HG02885 (cell line): ENCODE measurements around the gene WNT4.

ENCODE experiments used
- ATAC-seq: cut with Tn5 transposase; IDR thresholded peaks from one replicate; pipeline ENCODE4 v1.9.1; 2021; ENCODE audit warnings: mild to moderate bottlenecking; ENCODE audit not compliant: unreplicated experiment, poor library complexity

Gene WNT4

DNA sequence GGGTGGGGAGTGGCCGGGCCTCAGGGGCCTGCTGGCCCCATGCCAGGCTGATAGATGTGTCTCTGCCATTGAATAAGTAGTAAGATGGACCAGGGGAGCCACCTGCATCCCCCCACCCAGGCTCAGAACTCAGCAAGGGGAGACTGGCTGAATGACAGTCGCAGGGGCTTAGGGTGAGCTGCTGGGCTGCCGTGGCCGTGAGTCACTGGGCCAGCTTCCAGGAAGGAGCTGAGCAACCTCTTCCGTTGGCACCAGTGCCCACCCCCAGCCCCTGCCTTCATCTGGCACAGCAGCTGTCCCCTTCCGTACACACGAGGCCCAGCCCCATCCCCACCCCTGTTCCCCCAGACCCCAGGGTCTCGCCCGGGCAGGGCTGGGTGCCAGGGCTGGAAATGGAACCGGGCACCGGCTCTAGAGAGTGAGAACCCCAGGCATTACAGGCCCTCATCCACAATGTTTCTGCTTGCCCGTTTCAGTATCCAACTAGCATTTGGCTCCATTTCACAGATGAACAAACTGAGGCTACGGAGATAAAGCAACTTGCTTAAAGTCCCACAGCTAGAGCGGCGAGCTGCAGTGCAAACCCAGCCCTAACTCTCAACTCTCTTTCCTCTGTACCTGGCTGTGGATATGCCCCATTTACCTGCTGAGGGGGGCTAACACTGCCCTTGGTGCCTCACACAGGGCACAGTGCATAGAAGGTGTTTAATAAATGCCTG lies 10.2 kb downstream of the WNT4 start:
- no peak for ATAC-seq

- no peak for ATAC-seq
Measured at GRCh38 chr1:22131875-22132486, 10.9 kb downstream of the WNT4 start.

GRCh38 chr1:22131062-22131461 lies 11.8 kb downstream of the WNT4 start:
- ATAC-seq, result no peak

GRCh38 chr1:22129501-22130117 lies 13.3 kb downstream of the WNT4 start:
- ATAC-seq, result no peak

- ATAC-seq, result no peak
Measured at GRCh38 chr1:22128392-22128791, 14.5 kb downstream of the WNT4 start.

DNA sequence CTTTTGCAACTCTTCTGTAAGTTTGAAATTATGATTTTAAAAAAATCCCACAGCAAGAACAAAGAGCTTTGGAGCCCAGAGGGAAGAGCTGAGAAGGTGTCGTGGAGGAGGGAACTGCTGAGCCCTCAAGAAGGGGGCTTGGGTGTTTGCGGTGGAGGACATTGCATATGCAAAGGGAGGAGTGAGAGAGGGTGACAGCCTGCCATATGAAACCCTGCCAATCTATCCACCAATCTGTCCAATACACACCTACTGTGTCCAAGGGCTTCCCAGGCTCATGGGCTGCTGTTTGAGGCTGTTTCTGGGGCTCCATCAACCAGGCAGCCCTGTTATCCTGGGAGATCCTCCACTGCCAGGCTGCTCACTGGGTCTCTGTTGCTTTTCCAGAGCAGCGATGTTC lies 15.2 kb downstream of the WNT4 start:
- no peak for ATAC-seq

- no peak for ATAC-seq
Measured at GRCh38 chr1:22127248-22127647, 15.6 kb downstream of the WNT4 start.

GRCh38 chr1:22126531-22126930 lies 16.4 kb downstream of the WNT4 start:
- no peak for ATAC-seq

DNA sequence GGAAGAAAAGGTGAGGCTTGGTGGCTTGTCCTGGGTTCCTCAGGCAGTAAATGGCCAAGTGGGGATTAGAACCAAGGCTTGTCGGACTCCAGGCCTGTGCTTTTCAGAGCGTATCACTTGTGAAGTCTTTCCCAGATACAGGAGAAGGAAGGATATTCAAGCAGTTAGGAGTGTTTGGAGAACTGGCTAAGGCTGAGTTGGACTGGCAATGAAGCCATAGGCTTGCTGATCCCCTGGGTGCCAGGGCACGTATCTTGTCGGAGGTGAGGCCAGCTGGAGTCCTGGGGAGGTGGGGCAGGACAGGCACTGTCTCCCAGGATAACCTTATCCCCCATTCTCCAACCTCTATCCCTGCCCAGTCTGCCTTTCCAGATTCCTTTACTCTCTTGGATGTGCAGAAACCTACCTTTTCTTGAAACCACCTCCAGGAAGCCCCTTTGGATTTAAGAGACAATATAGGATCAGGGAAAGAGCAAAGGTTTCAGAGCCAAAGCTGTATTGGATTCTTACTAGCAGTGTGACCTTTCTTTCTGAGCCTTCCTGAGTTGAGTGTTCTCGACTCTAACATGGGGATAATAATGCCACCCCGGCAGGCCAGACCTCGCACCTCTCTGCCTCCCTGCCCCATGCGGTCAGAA lies 18.2 kb downstream of the WNT4 start:
- ATAC-seq, result no peak

- no peak for ATAC-seq
Measured at GRCh38 chr1:22123901-22124404, 18.9 kb downstream of the WNT4 start.

DNA sequence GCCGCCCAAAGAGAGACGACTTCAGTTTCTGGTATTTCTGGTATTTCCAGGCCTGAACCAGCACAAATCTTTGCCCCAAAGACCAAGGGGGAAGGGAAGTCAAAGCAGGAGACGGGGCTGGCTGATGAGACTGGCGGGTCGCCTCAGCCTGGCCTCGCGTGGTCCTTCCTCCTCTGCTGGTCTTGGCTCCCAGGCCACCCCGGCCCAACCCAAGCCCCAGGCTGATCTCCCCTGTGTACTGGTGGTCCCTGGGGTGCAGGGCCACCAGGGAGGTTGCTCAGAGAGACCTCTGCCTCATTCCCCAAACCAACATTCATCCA lies 19.9 kb downstream of the WNT4 start:
- ATAC-seq, result no peak

DNA sequence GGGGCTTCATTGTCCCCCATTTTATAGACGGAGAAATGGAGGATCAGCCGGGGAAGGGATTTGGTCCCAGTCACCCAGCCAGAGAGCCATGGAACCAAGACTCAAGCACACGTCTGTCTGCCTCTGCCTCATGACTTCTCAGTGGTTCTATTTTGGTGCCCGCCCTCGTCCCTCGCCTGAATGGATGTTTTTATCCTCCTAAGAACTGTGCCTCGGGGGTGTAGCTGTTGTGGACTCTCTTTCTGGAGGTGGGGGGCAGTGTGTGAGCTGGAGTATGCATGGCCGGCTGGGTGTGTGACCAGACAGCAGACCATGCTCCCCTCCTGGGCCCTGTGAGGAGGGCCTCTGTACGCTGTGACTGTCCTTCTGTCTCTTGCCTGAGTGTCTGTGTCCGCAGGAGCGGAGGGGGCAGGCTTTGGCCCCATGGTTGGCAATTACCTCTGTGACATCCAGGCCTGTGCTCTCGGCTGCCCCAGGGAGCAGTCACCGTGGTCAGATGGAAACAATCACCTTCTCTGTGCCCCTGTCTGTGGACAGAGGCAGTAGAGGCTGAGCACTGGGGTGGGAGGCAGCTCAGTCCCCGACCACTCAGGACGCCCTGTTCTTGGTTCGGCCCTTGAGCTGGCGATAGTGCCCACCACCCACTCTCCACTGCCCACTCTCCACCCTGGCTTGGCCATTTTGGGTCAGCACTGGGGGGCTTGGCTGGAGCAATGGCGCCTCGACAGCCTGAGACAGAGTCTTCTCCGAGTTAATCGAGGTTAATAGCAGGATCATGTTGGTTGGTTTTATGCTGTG lies 20.4 kb downstream of the WNT4 start:
- ATAC-seq, result no peak

DNA sequence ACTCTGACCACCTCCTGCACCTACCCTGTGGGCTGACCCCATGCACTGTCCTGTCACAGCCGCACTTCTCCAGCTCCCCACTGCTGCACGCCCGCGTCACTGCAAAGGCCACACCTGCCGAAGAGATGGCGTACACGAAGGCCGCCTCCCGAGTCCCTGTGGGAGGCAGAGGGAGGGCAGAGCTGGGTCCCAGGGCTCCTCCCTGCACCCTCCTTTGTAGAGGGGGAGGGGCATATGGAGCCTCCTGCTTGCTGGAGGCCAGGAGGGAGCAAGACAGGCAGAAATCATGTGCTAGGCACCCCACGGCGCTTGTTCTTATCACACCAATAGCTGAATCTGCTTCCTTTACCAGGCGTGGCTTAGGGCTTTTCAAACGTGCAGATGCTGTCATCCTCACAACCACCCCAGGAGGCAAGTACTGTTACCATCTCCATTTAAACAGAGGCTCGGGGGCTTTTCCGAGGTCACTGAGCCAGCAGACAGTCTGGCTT lies 21.4 kb downstream of the WNT4 start:
- ATAC-seq, result no peak

DNA sequence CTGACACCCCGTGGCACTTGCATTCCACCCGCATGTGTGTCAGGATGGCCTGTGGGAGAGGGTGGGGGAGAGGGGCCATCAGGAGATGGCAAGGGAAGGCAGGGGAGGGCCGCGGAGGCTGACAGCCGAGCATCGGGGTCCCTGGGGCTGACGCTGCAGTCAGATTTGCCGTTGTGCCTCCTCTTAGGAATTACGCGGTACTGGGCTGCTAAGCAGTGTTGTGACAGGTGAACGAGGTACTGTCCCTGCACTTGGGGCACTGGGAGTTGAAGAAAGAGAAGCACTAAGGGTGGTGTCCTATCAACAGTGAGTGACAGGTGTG lies 22.5 kb downstream of the WNT4 start:
- ATAC-seq, result no peak

- ATAC-seq, result no peak
Measured at GRCh38 chr1:22119626-22120468, 23.1 kb downstream of the WNT4 start.

GRCh38 chr1:22118291-22118992 lies 24.5 kb downstream of the WNT4 start:
- ATAC-seq, result no peak

GRCh38 chr1:22117851-22118250 lies 25.0 kb downstream of the WNT4 start:
- ATAC-seq, result no peak

DNA sequence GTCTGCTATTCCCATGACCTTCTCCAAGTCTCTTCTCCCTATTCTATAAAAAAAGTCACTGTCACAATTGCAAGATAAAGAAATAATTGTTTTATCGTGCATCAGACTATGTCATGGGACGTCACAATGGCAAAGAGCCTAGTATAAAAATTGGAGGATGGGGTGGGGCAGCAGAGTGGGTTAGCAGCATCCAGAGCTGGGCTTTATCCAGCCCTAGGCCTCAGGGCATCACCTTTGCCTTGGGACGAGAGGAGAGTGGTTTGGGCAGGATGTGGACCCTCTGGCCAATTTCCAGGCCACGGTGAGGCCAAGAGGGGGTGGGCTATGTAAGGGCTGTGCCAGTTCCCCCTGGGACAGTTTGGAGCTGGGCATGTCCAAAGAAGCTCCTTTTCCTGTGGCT lies 25.7 kb downstream of the WNT4 start:
- ATAC-seq, result no peak

- no peak for ATAC-seq
Measured at GRCh38 chr1:22115286-22115685, 27.6 kb downstream of the WNT4 start.
